ENCODE measurements around the gene FOSL2.

DNA sequence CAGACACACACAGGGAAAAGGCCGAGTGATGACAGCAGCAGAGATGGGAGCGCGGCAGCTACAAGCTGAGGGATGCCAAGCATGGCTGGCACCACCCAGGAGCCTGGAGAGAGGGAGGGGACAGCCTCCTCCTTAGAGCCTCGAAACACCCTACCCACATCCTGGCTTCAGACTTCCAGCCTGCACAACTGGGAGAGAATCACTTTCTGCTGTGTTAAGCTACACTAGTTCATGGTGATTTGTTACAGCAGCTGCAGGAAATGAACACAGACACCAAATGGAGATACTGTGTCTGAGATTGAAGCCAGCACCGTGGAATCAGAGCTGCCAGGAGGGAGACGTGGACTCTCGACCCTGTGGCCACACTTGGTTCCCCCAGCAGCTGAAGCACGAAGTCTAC is 27.5 kb upstream of the FOSL2 start:
- TF ChIP-seq, protein P1, sequence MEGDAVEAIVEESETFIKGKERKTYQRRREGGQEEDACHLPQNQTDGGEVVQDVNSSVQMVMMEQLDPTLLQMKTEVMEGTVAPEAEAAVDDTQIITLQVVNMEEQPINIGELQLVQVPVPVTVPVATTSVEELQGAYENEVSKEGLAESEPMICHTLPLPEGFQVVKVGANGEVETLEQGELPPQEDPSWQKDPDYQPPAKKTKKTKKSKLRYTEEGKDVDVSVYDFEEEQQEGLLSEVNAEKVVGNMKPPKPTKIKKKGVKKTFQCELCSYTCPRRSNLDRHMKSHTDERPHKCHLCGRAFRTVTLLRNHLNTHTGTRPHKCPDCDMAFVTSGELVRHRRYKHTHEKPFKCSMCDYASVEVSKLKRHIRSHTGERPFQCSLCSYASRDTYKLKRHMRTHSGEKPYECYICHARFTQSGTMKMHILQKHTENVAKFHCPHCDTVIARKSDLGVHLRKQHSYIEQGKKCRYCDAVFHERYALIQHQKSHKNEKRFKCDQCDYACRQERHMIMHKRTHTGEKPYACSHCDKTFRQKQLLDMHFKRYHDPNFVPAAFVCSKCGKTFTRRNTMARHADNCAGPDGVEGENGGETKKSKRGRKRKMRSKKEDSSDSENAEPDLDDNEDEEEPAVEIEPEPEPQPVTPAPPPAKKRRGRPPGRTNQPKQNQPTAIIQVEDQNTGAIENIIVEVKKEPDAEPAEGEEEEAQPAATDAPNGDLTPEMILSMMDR (IDR thresholded peaks at IDR 0.05): no peak
- TF ChIP-seq POLR2A (IDR thresholded peaks at IDR 0.05) (no peak), EP300 (IDR thresholded peaks at IDR 0.05) (no peak), POLR2AphosphoS5 (IDR thresholded peaks at IDR 0.05) (no peak)
